ENCODE data around the gene ZNF148.

Gene ZNF148

DNA sequence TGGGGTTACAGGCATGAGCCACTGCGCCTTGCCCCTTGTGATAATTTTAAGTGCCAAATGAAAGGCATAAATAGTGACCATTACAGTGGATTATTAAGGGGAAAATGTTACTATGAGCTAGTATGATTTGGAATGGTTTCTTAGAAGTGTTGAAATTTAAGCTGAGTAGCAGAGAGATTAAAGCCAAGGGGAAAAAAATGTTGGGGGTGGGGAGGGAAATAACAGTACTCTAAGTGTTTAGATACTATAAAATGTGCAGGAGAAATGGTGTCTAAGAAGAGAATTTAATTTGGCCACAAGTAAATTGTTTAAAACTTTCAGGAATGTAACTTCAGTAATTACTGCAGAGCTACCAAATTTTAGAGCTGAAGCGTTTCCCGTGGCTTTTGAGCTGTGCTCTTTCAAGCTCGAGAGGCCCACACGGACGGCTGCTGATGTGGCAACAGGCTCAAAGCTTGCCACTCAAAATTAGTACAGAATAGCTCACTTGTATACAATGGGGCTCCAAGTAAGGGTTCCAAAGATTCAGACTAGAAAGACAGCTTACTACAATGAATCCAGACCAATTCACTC is 138.7 kb downstream of the ZNF148 start:
- no peaks in the 10 kb centered on the region for H3K79me2 ChIP-seq (ENCODE audit: control insufficient read depth, low read length)
- no peaks in the 10 kb centered on the region for H3K9me3 ChIP-seq (ENCODE audit: control insufficient read depth, insufficient read depth, low read length)
- no peak overlapping the region for H3K4me2 ChIP-seq (ENCODE audit: low read length)
- no peak overlapping the region for H3K4me3 ChIP-seq (ENCODE audit: low read length)
- no peaks in the 10 kb centered on the region for H4K20me1 ChIP-seq (ENCODE audit: control insufficient read depth, insufficient read depth, low read depth, low read length)
- no peaks in the 10 kb centered on the region for H3K4me1 ChIP-seq (ENCODE audit: control insufficient read depth, low read length)
- H3K9me2 ChIP-seq (replicated peaks; ENCODE audit: control insufficient read depth, low read length) = no peaks in the 10 kb centered on the region
- peaks cover 25% of the 10 kb centered on the region for H3K36me3 ChIP-seq (ENCODE audit: control insufficient read depth, low read length)
- no peaks in the 10 kb centered on the region for H3K27me3 ChIP-seq (ENCODE audit: control insufficient read depth, low read length)
- no peaks in the 10 kb centered on the region for H3F3A ChIP-seq (ENCODE audit: control insufficient read depth, insufficient read depth)
- TF ChIP-seq, protein P1, sequence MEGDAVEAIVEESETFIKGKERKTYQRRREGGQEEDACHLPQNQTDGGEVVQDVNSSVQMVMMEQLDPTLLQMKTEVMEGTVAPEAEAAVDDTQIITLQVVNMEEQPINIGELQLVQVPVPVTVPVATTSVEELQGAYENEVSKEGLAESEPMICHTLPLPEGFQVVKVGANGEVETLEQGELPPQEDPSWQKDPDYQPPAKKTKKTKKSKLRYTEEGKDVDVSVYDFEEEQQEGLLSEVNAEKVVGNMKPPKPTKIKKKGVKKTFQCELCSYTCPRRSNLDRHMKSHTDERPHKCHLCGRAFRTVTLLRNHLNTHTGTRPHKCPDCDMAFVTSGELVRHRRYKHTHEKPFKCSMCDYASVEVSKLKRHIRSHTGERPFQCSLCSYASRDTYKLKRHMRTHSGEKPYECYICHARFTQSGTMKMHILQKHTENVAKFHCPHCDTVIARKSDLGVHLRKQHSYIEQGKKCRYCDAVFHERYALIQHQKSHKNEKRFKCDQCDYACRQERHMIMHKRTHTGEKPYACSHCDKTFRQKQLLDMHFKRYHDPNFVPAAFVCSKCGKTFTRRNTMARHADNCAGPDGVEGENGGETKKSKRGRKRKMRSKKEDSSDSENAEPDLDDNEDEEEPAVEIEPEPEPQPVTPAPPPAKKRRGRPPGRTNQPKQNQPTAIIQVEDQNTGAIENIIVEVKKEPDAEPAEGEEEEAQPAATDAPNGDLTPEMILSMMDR (IDR thresholded peaks at IDR 0.05; ENCODE audit: low read depth, low read length, poor library complexity, severe bottlenecking) = no peak
- no peak for TF ChIP-seq EZH2phosphoT487 (IDR thresholded peaks at IDR 0.05; ENCODE audit: borderline replicate concordance, low read length)
- no peak overlapping the region for H3K27ac ChIP-seq (ENCODE audit: low read depth, low read length)

DNA sequence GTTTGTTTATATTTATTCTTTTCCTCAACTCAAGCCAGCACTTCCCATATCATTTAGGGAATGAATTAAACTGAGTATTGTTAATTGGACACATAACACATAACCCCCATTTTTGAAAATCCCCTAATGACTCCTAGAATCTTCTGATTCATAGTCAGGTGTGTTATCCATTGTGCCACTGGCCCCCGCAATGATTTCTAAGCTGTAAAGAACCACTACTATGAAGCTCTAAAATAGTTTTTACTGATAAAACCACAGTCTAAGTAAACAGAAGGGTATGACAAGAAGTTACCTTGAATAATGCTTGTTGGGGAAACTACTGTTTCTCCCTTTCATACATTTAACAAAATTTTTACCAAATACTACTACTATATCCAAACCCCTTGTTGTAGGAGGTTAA is 140.3 kb downstream of the ZNF148 start:
- Histone ChIP-seq H3K27ac (ENCODE audit: low read depth, low read length) (no peak overlapping the region), H4K20me1 (ENCODE audit: control insufficient read depth, insufficient read depth, low read depth, low read length) (no peaks in the 10 kb centered on the region), H3K36me3 (ENCODE audit: control insufficient read depth, low read length) (peaks cover 25% of the 10 kb centered on the region), H3K4me1 (ENCODE audit: control insufficient read depth, low read length) (no peaks in the 10 kb centered on the region), H3K4me2 (ENCODE audit: low read length) (no peak overlapping the region), H3F3A (ENCODE audit: control insufficient read depth, insufficient read depth) (no peaks in the 10 kb centered on the region), H3K9me3 (ENCODE audit: control insufficient read depth, insufficient read depth, low read length) (no peaks in the 10 kb centered on the region), H3K79me2 (ENCODE audit: control insufficient read depth, low read length) (no peaks in the 10 kb centered on the region), H3K4me3 (ENCODE audit: low read length) (no peak overlapping the region), H3K9me2 (replicated peaks; ENCODE audit: control insufficient read depth, low read length) (no peaks in the 10 kb centered on the region), H3K27me3 (ENCODE audit: control insufficient read depth, low read length) (no peaks in the 10 kb centered on the region)
- TF ChIP-seq, protein P1 (IDR thresholded peaks at IDR 0.05; ENCODE audit: low read depth, low read length, poor library complexity, severe bottlenecking) = no peak
- TF ChIP-seq EZH2phosphoT487 (IDR thresholded peaks at IDR 0.05; ENCODE audit: borderline replicate concordance, low read length) = no peak

GRCh38 chr3:125232401-125232800 is 142.7 kb downstream of the ZNF148 start:
- no peaks in the 10 kb centered on the region for H3K9me2 ChIP-seq (replicated peaks; ENCODE audit: control insufficient read depth, low read length)
- H3F3A ChIP-seq (ENCODE audit: control insufficient read depth, insufficient read depth) = no peaks in the 10 kb centered on the region
- H3K4me1 ChIP-seq (ENCODE audit: control insufficient read depth, low read length) = no peaks in the 10 kb centered on the region
- no peaks in the 10 kb centered on the region for H3K9me3 ChIP-seq (ENCODE audit: control insufficient read depth, insufficient read depth, low read length)
- no peak overlapping the region for H3K27ac ChIP-seq (ENCODE audit: low read depth, low read length)
- TF ChIP-seq, protein P1 (IDR thresholded peaks at IDR 0.05; ENCODE audit: low read depth, low read length, poor library complexity, severe bottlenecking) = no peak
- no peak for TF ChIP-seq EZH2phosphoT487 (IDR thresholded peaks at IDR 0.05; ENCODE audit: borderline replicate concordance, low read length)
- H3K79me2 ChIP-seq (ENCODE audit: control insufficient read depth, low read length) = no peaks in the 10 kb centered on the region
- no peaks in the 10 kb centered on the region for H4K20me1 ChIP-seq (ENCODE audit: control insufficient read depth, insufficient read depth, low read depth, low read length)
- H3K36me3 ChIP-seq (ENCODE audit: control insufficient read depth, low read length) = peaks cover 26% of the 10 kb centered on the region
- H3K27me3 ChIP-seq (ENCODE audit: control insufficient read depth, low read length) = no peaks in the 10 kb centered on the region
- no peak overlapping the region for H3K4me3 ChIP-seq (ENCODE audit: low read length)
- H3K4me2 ChIP-seq (ENCODE audit: low read length) = no peak overlapping the region

All from DOHH2 (cell line).